Measurements from ENCODE around the gene HPCAL1. TPM values are rescaled to one million over a fixed set of nuclear protein-coding genes. Genes with fewer than 3 reads are reported as not detected.

The HPCAL1 gene
- total RNA-seq, 1 donor: 34.7 TPM

DNA sequence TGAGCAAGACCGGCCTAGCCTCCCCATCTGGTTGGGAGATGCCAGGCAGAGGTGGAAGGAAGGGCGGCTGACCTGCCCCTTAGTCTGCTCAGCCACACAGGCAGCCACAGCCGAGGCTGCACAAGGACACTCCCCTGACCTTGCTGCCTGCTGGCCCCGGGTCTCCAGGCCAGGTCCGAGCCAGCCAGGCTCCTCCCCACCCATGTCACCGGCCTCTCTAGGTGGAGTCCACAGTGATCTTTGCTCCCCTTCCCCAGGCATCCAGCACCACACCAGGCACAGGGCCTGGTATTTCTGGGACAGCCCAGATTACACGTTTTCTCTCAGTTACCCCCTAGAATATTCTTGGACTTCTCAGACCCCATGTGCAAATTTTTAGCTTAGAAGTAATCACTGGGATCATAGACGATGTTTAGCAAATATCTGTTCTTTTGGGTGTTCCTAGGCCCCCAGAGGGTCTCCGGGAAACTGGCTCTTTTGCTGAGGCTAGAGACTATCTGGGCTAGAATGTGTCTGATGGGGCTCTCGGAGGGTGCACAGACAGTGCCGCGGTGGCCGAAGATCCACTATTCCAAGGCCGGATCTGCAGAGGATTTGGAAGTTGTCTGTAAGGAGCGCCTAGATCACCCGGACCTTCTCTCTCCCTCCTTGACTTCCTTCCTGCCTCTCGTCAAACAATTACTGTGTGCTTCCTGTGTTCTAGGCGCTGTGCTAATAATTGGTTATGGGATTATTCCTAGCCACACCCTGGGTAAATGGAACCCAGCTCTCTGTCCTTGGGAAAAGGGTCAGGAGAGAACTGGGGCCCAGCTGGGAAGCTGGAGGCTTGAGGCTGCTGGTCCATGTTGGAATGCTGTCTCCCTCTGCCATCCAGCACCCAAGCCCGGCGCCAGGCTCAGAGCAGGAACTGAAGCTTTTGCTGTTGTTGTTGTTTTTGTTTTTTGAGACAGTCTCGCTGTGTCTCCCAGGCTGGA is 98.6 kb downstream of the HPCAL1 start:
- Histone ChIP-seq H3K27me3 (ENCODE audit: insufficient read depth, low read length) (no peaks in the 10 kb centered on the region), H3K9me3 (ENCODE audit: low read depth, low read length) (no peaks in the 10 kb centered on the region), H3K4me3 (ENCODE audit: low read length) (no peak overlapping the region), H3K4me1 (ENCODE audit: insufficient read depth, low read length) (peaks cover 62% of the 10 kb centered on the region)

- Histone ChIP-seq H3K4me3 (ENCODE audit: low read length) (no peak overlapping the region), H3K9me3 (ENCODE audit: low read depth, low read length) (no peaks in the 10 kb centered on the region), H3K4me1 (ENCODE audit: insufficient read depth, low read length) (peaks cover 69% of the 10 kb centered on the region), H3K27me3 (ENCODE audit: insufficient read depth, low read length) (no peaks in the 10 kb centered on the region)
These were observed 99.4 kb downstream of the HPCAL1 start for GRCh38 chr2:10402062-10402585.

DNA sequence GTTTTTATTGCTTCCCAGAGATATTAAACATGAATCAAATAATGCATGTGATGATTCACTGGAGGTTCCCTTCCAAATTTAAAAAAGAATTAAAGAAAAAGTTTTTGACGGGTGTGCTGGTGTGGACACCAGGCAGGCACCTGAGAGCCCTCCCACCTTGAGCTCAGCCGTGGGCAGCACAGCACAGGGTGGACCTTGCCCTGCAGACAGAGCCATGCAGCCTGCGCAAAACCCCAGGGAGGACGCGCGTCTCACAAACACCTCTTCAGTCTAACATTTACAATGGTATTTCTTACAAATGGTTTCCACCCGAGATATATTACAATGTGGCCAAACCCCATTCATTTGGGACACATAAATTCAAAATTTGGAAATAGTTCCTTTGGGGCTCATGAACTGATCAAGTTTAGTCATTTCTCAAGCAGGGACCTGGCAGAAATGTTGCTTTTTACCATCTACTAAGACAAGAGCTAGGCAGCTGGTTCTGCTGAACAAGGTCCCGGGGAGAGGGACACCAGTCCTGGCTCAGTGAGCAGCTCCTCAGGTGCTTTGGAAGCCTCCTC is 100.0 kb downstream of the HPCAL1 start:
- Histone ChIP-seq H3K27me3 (ENCODE audit: insufficient read depth, low read length) (no peaks in the 10 kb centered on the region), H3K9me3 (ENCODE audit: low read depth, low read length) (no peaks in the 10 kb centered on the region), H3K4me1 (ENCODE audit: insufficient read depth, low read length) (peaks cover 69% of the 10 kb centered on the region), H3K4me3 (ENCODE audit: low read length) (no peak overlapping the region)

DNA sequence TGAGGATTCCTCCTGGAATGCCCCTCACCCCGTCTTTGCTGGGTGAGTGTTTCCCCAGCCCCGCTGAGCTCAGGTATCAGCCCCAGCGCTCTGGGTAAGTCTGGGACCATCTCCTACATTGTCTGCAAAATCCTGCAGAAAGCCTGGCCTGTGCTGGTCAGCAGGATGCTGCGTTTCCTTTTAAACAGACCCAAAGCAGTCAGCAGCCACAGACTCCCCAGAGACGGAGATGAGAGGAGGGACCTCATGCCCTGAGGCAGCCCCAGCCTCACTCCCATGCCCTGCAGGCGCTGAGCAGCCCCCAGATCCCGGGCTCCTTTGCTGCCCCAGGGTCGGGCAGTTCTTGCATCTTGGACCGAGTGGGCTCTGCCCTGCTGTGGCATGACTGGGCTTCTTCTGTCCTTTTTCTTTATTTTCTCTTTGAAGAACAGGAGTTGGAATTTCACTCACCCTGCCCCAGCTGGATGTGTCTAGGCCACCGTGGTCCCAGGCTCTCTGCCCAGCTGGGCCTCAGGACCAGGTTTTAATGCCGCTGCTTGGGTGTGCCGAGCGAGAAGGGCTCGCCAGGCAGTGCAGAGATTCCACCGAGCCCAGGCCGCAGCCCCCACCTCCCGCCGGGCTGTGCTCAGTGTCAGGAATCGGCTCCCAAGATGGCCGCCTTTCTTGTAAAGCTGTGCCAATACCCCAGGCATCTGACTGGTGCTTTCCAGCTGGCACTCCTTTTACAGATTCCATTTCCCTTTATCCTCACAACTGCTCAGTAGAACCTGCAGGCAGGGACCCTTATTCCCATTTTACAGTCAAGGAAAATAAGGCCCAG is 101.8 kb downstream of the HPCAL1 start:
- Histone ChIP-seq H3K4me1 (ENCODE audit: insufficient read depth, low read length) (peaks cover 73% of the 10 kb centered on the region), H3K9me3 (ENCODE audit: low read depth, low read length) (no peaks in the 10 kb centered on the region), H3K4me3 (ENCODE audit: low read length) (no peak overlapping the region), H3K27me3 (ENCODE audit: insufficient read depth, low read length) (no peaks in the 10 kb centered on the region)

DNA sequence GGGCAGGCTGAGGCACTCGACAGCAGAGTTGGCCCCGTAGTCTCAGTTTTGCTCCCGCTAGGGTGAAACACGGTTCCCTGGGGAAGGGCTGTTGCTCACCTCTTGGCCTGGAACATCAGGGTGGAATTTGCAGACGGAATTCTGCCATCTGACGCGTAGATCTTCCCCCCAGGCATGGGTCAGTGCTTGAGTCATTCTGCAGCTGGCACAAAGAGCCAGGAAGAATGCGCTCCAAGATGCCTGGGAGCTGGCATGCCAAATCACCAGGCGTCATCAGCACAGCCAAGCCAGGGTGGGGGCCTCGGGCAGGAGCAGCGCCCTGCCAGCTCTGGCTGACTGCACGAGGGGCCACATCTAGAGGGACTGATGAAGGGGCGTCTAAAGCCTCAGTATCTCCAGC is 102.7 kb downstream of the HPCAL1 start:
- H3K4me3 ChIP-seq (ENCODE audit: low read length): no peak overlapping the region
- H3K4me1 ChIP-seq (ENCODE audit: insufficient read depth, low read length): peaks cover 73% of the 10 kb centered on the region
- H3K27me3 ChIP-seq (ENCODE audit: insufficient read depth, low read length): no peaks in the 10 kb centered on the region
- no peaks in the 10 kb centered on the region for H3K9me3 ChIP-seq (ENCODE audit: low read depth, low read length)

GRCh38 chr2:10406016-10406415 is 103.3 kb downstream of the HPCAL1 start:
- Histone ChIP-seq H3K27me3 (ENCODE audit: insufficient read depth, low read length) (no peaks in the 10 kb centered on the region), H3K4me3 (ENCODE audit: low read length) (no peak overlapping the region), H3K9me3 (ENCODE audit: low read depth, low read length) (no peaks in the 10 kb centered on the region), H3K4me1 (ENCODE audit: insufficient read depth, low read length) (peaks cover 73% of the 10 kb centered on the region)

DNA sequence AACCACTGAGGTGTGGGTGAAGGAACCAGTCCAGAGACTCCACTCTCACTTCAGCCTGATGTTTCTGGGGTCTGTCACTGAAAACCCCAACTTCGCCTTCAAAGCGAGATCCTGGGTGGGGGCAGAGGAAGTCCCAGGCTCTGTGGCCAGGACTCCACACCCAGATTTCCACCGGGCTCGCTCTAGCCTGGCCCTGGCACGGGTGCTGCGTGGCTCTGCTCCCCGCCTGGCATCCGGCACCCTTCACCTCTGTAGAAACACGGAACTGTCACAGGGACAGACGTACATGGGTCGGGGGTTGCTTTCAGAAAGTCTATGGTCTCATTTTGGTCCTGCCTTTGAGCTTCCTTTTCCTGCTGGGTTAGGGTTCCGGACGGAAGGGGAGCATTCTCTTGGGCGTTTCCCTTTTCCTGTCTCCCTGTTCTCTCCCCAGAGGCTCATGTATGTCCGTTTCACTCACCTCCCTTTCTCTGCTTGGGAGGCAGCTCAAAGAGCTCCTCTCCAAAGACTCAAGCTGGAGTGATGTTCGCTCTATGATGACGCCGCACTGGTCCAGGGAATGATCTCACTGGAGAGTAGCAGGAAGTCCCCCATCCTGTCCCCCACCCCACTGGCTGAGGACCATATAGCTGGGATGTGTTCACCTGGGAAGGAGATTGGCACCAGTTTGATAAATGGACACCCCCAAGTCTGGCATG is 103.9 kb downstream of the HPCAL1 start:
- Histone ChIP-seq H3K4me3 (ENCODE audit: low read length) (no peak overlapping the region), H3K9me3 (ENCODE audit: low read depth, low read length) (no peaks in the 10 kb centered on the region), H3K4me1 (ENCODE audit: insufficient read depth, low read length) (peaks cover 72% of the 10 kb centered on the region), H3K27me3 (ENCODE audit: insufficient read depth, low read length) (no peaks in the 10 kb centered on the region)

GRCh38 chr2:10407432-10407831 is 104.7 kb downstream of the HPCAL1 start:
- Histone ChIP-seq H3K9me3 (ENCODE audit: low read depth, low read length) (no peaks in the 10 kb centered on the region), H3K4me1 (ENCODE audit: insufficient read depth, low read length) (peaks cover 64% of the 10 kb centered on the region), H3K4me3 (ENCODE audit: low read length) (no peak overlapping the region), H3K27me3 (ENCODE audit: insufficient read depth, low read length) (no peaks in the 10 kb centered on the region)

DNA sequence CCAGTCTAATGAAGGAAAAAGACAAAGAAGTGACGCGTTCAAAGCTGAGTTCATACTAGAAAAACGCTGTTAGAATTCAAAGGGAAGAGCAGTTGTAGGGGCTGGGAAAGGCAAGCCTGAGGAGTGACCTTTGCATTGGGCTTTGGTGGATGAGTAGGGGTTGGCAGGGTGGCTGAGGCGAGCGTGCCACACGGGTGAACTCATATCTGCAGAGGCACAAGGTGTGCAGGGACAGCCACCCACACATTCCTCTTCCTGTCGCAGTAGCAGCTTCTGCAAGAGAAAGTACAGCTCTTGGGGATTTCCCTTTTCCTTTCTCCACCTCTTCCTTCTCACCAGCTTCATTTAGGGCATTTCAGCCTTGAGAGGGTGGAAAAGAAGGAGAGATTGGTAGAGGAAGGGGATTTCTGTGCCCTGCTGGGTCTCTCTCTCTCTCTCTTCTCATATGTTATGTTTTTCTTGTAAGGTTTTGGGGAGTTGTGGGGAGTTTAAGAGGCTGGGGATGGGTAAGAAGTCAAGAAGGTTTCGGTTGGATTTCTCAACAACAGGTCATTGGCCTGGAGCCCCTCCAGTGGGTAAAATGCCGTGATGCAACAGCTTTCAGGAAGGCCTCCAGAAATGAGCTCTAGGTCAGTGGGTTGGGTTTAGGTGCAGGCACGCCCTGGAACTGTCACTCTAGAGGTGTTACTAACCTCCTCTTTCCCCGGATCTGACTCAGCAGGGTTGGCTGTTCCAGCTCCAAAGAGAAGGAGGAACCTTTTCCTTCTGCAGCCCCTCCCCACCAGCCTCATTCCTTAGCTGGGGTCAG is 105.3 kb downstream of the HPCAL1 start:
- peaks cover 61% of the 10 kb centered on the region for H3K4me1 ChIP-seq (ENCODE audit: insufficient read depth, low read length)

GRCh38 chr2:10408649-10409579 is 106.2 kb downstream of the HPCAL1 start:
- no peaks in the 10 kb centered on the region for H3K9me3 ChIP-seq (ENCODE audit: low read depth, low read length)
- peaks cover 61% of the 10 kb centered on the region for H3K4me1 ChIP-seq (ENCODE audit: insufficient read depth, low read length)
- no peak overlapping the region for H3K4me3 ChIP-seq (ENCODE audit: low read length)
- H3K27me3 ChIP-seq (ENCODE audit: insufficient read depth, low read length): no peaks in the 10 kb centered on the region

More for the DNA sequence above, 105.3 kb downstream of the HPCAL1 start:
- Histone ChIP-seq H3K9me3 (ENCODE audit: low read depth, low read length) (no peaks in the 10 kb centered on the region), H3K4me3 (ENCODE audit: low read length) (no peak overlapping the region), H3K27me3 (ENCODE audit: insufficient read depth, low read length) (no peaks in the 10 kb centered on the region)

- no peaks in the 10 kb centered on the region for H3K9me3 ChIP-seq (ENCODE audit: low read depth, low read length)
- peaks cover 61% of the 10 kb centered on the region for H3K4me1 ChIP-seq (ENCODE audit: insufficient read depth, low read length)
- no peak overlapping the region for H3K4me3 ChIP-seq (ENCODE audit: low read length)
- H3K27me3 ChIP-seq (ENCODE audit: insufficient read depth, low read length): no peaks in the 10 kb centered on the region
These were observed 107.5 kb downstream of the HPCAL1 start for GRCh38 chr2:10410001-10410822.

GRCh38 chr2:10410823-10411437 is 108.2 kb downstream of the HPCAL1 start:
- H3K9me3 ChIP-seq (ENCODE audit: low read depth, low read length): no peaks in the 10 kb centered on the region
- H3K4me3 ChIP-seq (ENCODE audit: low read length): no peak overlapping the region
- no peaks in the 10 kb centered on the region for H3K27me3 ChIP-seq (ENCODE audit: insufficient read depth, low read length)
- peaks cover 56% of the 10 kb centered on the region for H3K4me1 ChIP-seq (ENCODE audit: insufficient read depth, low read length)
